ENCODE data around the gene ITFG1.

- no peak for TF ChIP-seq ZNF121 (CRISPR knock-in tag; conservative IDR thresholded peaks at IDR 0.05)
- TF ChIP-seq CTCF (IDR thresholded peaks at IDR 0.05 in 2 of 3, conservative IDR thresholded peaks at IDR 0.05 in 1 of 3; ENCODE audit: insufficient read depth in 2 of 3, low read depth in 1 of 3, low read length in 3 of 3): no peak
Measured at GRCh38 chr16:47481698-47482374, 21.0 kb upstream of the ITFG1 start.
